ENCODE results near the gene E2F8.

E2F8 gene

GRCh38 chr11:19225123-19225522 is 15.6 kb downstream of the E2F8 start:
- no peak for DNase-seq (ENCODE audit: low spot score)

GRCh38 chr11:19220903-19221724 is 19.6 kb downstream of the E2F8 start:
- no peak for DNase-seq (ENCODE audit: low spot score)

GRCh38 chr11:19218786-19219460 is 21.8 kb downstream of the E2F8 start:
- no peak for DNase-seq (ENCODE audit: low spot score)

GRCh38 chr11:19218216-19218615 is 22.5 kb downstream of the E2F8 start:
- DNase-seq (ENCODE audit: low spot score), result no peak

GRCh38 chr11:19216709-19217374 is 23.9 kb downstream of the E2F8 start:
- no peak for DNase-seq (ENCODE audit: low spot score)

GRCh38 chr11:19216021-19216420 is 24.7 kb downstream of the E2F8 start:
- no peak for DNase-seq (ENCODE audit: low spot score)

GRCh38 chr11:19209617-19210370 is 31.0 kb downstream of the E2F8 start:
- no peak for DNase-seq (ENCODE audit: low spot score)

GRCh38 chr11:19208959-19209546 is 31.7 kb downstream of the E2F8 start:
- DNase-seq (ENCODE audit: low spot score), result no peak

- no peak for DNase-seq (ENCODE audit: low spot score)
These were observed 32.6 kb downstream of the E2F8 start for GRCh38 chr11:19208181-19208580.

- DNase-seq (ENCODE audit: low spot score), result no peak
These were observed 35.9 kb downstream of the E2F8 start for GRCh38 chr11:19204836-19205235.

GRCh38 chr11:19201737-19202605 is 38.8 kb downstream of the E2F8 start, which contains the start of gene CSRP3:
TSS of gene CSRP3 (minus strand) at chr11:19201983. CDS start at chr11:19192448, 9,535 bp downstream.
- no peak for DNase-seq (ENCODE audit: low spot score)

- DNase-seq (ENCODE audit: low spot score), result no peak
These were observed 40.1 kb downstream of the E2F8 start for GRCh38 chr11:19200410-19201201.

- DNase-seq (ENCODE audit: low spot score), result peak; percentile 3
These were observed 41.0 kb downstream of the E2F8 start for GRCh38 chr11:19199771-19200170.

- DNase-seq (ENCODE audit: low spot score), result no peak
These were observed 41.7 kb downstream of the E2F8 start for GRCh38 chr11:19199048-19199447.

GRCh38 chr11:19196432-19196831 is 44.3 kb downstream of the E2F8 start:
- DNase-seq (ENCODE audit: low spot score), result no peak

GRCh38 chr11:19194620-19195308 is 46.0 kb downstream of the E2F8 start:
- DNase-seq (ENCODE audit: low spot score), result no peak

- DNase-seq (ENCODE audit: low spot score), result no peak
These were observed 46.8 kb downstream of the E2F8 start for GRCh38 chr11:19193916-19194315.

GRCh38 chr11:19191530-19192169 is 49.1 kb downstream of the E2F8 start:
- DNase-seq (ENCODE audit: low spot score), result no peak

- peak; percentile 38 for DNase-seq (ENCODE audit: low spot score)
These were observed 52.9 kb downstream of the E2F8 start for GRCh38 chr11:19187833-19188258.
